ENCODE data around the gene WASF2.

The WASF2 gene

DNA sequence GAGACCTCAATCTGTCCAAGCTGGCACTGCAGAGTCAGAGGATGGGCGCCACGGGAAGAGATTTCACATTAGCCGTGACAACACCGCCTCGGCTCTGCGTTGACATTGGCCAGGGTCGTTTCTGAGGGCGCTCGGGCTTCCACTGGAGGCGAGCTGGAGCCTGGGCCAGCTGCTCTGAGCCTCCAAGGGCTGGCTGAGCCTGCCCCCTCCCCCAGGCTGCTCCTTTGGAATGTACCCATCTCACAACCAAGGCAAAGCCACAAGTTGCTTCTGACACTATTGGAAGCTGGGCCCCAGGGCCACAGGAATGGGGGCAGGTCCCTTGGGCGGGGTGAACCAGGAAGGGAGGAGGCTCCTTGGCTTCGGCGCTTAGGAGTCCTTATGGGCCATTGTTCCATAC, 84.9 kb downstream of the WASF2 start:
- Histone ChIP-seq H3K9me3 (ENCODE audit: insufficient read depth, low read length, severe bottlenecking) (no peaks in the 10 kb centered on the region), H3K4me2 (ENCODE audit: insufficient read depth, low read length) (no peak overlapping the region), H3K4me1 (ENCODE audit: insufficient read depth, low read length) (no peaks in the 10 kb centered on the region), H4K20me1 (ENCODE audit: insufficient read depth, low read length) (no peaks in the 10 kb centered on the region), H3K9ac (ENCODE audit: low read depth, low read length) (no peak overlapping the region), H3K36me3 (ENCODE audit: insufficient read depth, low read length) (peaks cover 38% of the 10 kb centered on the region), H3K79me2 (ENCODE audit: insufficient read depth, low read length) (no peaks in the 10 kb centered on the region), H3K27me3 (ENCODE audit: insufficient read depth, low read length, poor library complexity) (no peaks in the 10 kb centered on the region), H2AFZ (ENCODE audit: low read depth, low read length) (no peak overlapping the region), H3K27ac (ENCODE audit: low read length) (no peak overlapping the region), H3K4me3 (ENCODE audit: low read depth in 1 of 2, low read length in 2 of 2) (no peak overlapping the region)
- no peak for ATAC-seq (ENCODE audit: insufficient read depth, low read depth)
- DNase-seq, result no peak
- TF ChIP-seq, protein P1, sequence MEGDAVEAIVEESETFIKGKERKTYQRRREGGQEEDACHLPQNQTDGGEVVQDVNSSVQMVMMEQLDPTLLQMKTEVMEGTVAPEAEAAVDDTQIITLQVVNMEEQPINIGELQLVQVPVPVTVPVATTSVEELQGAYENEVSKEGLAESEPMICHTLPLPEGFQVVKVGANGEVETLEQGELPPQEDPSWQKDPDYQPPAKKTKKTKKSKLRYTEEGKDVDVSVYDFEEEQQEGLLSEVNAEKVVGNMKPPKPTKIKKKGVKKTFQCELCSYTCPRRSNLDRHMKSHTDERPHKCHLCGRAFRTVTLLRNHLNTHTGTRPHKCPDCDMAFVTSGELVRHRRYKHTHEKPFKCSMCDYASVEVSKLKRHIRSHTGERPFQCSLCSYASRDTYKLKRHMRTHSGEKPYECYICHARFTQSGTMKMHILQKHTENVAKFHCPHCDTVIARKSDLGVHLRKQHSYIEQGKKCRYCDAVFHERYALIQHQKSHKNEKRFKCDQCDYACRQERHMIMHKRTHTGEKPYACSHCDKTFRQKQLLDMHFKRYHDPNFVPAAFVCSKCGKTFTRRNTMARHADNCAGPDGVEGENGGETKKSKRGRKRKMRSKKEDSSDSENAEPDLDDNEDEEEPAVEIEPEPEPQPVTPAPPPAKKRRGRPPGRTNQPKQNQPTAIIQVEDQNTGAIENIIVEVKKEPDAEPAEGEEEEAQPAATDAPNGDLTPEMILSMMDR (IDR thresholded peaks at IDR 0.05; ENCODE audit: borderline replicate concordance, extremely low read depth, low read length, poor library complexity, severe bottlenecking), result no peak
- no peak for TF ChIP-seq EZH2 (IDR thresholded peaks at IDR 0.05; ENCODE audit: borderline replicate concordance, low read depth, low read length, severe bottlenecking)

DNA sequence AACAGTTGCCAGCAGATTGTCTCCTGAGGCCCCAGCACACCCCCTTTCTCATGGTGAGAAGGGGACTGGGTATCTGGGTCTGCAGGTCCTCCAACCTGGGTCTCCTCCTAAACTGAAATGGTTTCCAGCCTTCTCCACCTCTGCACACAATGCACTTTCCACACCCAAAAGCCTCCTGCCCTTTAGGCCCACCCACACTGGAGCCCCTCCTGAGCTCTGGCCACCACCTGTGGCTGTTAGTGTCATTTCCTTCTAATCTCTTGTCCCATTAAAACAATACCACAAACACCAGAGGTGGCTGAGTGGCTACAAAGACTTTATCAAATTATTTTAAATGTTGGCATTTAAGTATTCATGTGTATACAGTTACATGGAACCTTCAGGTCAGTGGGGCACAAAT, 86.0 kb downstream of the WASF2 start:
- no peak for TF ChIP-seq EZH2 (IDR thresholded peaks at IDR 0.05; ENCODE audit: borderline replicate concordance, low read depth, low read length, severe bottlenecking)
- TF ChIP-seq, protein P1 (IDR thresholded peaks at IDR 0.05; ENCODE audit: borderline replicate concordance, extremely low read depth, low read length, poor library complexity, severe bottlenecking), result no peak
- Histone ChIP-seq H3K36me3 (ENCODE audit: insufficient read depth, low read length) (peaks cover 31% of the 10 kb centered on the region), H3K9me3 (ENCODE audit: insufficient read depth, low read length, severe bottlenecking) (no peaks in the 10 kb centered on the region), H3K4me1 (ENCODE audit: insufficient read depth, low read length) (no peaks in the 10 kb centered on the region), H2AFZ (ENCODE audit: low read depth, low read length) (no peak overlapping the region), H3K4me2 (ENCODE audit: insufficient read depth, low read length) (no peak overlapping the region), H4K20me1 (ENCODE audit: insufficient read depth, low read length) (no peaks in the 10 kb centered on the region), H3K4me3 (ENCODE audit: low read depth in 1 of 2, low read length in 2 of 2) (no peak overlapping the region), H3K9ac (ENCODE audit: low read depth, low read length) (no peak overlapping the region), H3K27ac (ENCODE audit: low read length) (no peak overlapping the region), H3K27me3 (ENCODE audit: insufficient read depth, low read length, poor library complexity) (no peaks in the 10 kb centered on the region), H3K79me2 (ENCODE audit: insufficient read depth, low read length) (no peaks in the 10 kb centered on the region)
- no peak for ATAC-seq (ENCODE audit: insufficient read depth, low read depth)
- DNase-seq, result no peak

- Histone ChIP-seq H3K9me3 (ENCODE audit: insufficient read depth, low read length, severe bottlenecking) (no peaks in the 10 kb centered on the region), H3K4me3 (ENCODE audit: low read depth in 1 of 2, low read length in 2 of 2) (no peak overlapping the region), H3K36me3 (ENCODE audit: insufficient read depth, low read length) (peaks cover 25% of the 10 kb centered on the region), H3K79me2 (ENCODE audit: insufficient read depth, low read length) (no peaks in the 10 kb centered on the region), H3K4me2 (ENCODE audit: insufficient read depth, low read length) (no peak overlapping the region), H3K4me1 (ENCODE audit: insufficient read depth, low read length) (no peaks in the 10 kb centered on the region), H3K27me3 (ENCODE audit: insufficient read depth, low read length, poor library complexity) (no peaks in the 10 kb centered on the region), H3K27ac (ENCODE audit: low read length) (no peak overlapping the region), H4K20me1 (ENCODE audit: insufficient read depth, low read length) (no peaks in the 10 kb centered on the region), H3K9ac (ENCODE audit: low read depth, low read length) (no peak overlapping the region), H2AFZ (ENCODE audit: low read depth, low read length) (no peak overlapping the region)
- DNase-seq (no peak), ATAC-seq (ENCODE audit: insufficient read depth, low read depth) (no peak)
- TF ChIP-seq EZH2 (IDR thresholded peaks at IDR 0.05; ENCODE audit: borderline replicate concordance, low read depth, low read length, severe bottlenecking), result no peak
- TF ChIP-seq, protein P1 (IDR thresholded peaks at IDR 0.05; ENCODE audit: borderline replicate concordance, extremely low read depth, low read length, poor library complexity, severe bottlenecking), result peak; percentile 33
These were observed 86.8 kb downstream of the WASF2 start for GRCh38 chr1:27403065-27403726.

Data from DND-41 (cell line).